ENCODE measurements around the gene STKLD1.

- TF ChIP-seq CTCF (conservative IDR thresholded peaks at IDR 0.05; ENCODE audit: low read length) (peak; percentile 17; the same call in 1 of the 2 replicates), EZH2phosphoT487 (IDR thresholded peaks at IDR 0.05; ENCODE audit: borderline replicate concordance) (no peak)
Observed at GRCh38 chr9:133355881-133356357, 20.2 kb upstream of the STKLD1 start.

Measured in Loucy (cell line).